SU-DHL-6 (cell line): ENCODE measurements around the gene CARD9.

Experiments
- H2AFZ ChIP-seq: fragments of 200-600 bp; sonication (generic); 2 replicates; pipeline ENCODE4 v1.6.1; 2014; ENCODE audit warnings: low read depth, mild to moderate bottlenecking, moderate library complexity, mixed read lengths, antibody characterized with exemption, low read length; ENCODE audit not compliant: severe bottlenecking
- H3F3A ChIP-seq: fragments of 200-600 bp; shearing (Covaris generic); 2 replicates; pipeline ENCODE4 v1.6.0; 2016; ENCODE audit warnings: antibody characterized with exemption, mild to moderate bottlenecking; ENCODE audit not compliant: insufficient read depth
- H3K27ac ChIP-seq: fragments of 200-600 bp; sonication (generic); 2 replicates; pipeline ENCODE4 v1.5.1; 2016; ENCODE audit warnings: low read depth, mild to moderate bottlenecking, low read length, moderate library complexity, mixed read lengths
- H3K27me3 ChIP-seq: fragments of 200-600 bp; sonication (generic), shearing (Covaris generic); 2 replicates; pipeline ENCODE4 v1.6.0; 2014; ENCODE audit warnings: mild to moderate bottlenecking, low read length
- H3K36me3 ChIP-seq: fragments of 200-600 bp; sonication (generic); 2 replicates; pipeline ENCODE4 v1.6.1; 2014; ENCODE audit warnings: mild to moderate bottlenecking, low read length, mixed read lengths
- H3K4me2 ChIP-seq: fragments of 300-600, 200-600 bp; shearing (Covaris generic), sonication (generic); 2 replicates; pipeline ENCODE4 v1.6.0; 2014; ENCODE audit warnings: low read length, low read depth, mild to moderate bottlenecking; ENCODE audit not compliant: poor library complexity, severe bottlenecking
- H3K4me3 ChIP-seq: fragments of 200-600 bp; sonication (generic); 2 replicates; pipeline ENCODE4 v1.5.1; 2014; ENCODE audit warnings: antibody characterized with exemption, low read length, mild to moderate bottlenecking, mixed read lengths; ENCODE audit not compliant: insufficient read depth, poor library complexity, severe bottlenecking
- H3K79me2 ChIP-seq: fragments of 200-600 bp; sonication (generic); 2 replicates; pipeline ENCODE4 v1.6.1; 2014; ENCODE audit warnings: mild to moderate bottlenecking, low read length, moderate library complexity; ENCODE audit not compliant: insufficient read depth
- H3K9ac ChIP-seq: fragments of 200-600 bp; sonication (generic); 2 replicates; pipeline ENCODE4 v1.7.0; 2014; ENCODE audit warnings: mild to moderate bottlenecking, low read length
- H3K9me2 ChIP-seq: fragments of 200-600 bp; sonication (generic); replicated peaks from 2 replicates; pipeline ENCODE4 v1.6.1; 2014; ENCODE audit warnings: low read length; ENCODE audit not compliant: insufficient read depth
- H3K9me3 ChIP-seq: fragments of 200-600 bp; sonication (generic); 2 replicates; pipeline ENCODE4 v1.6.1; 2014; ENCODE audit warnings: low read length, mixed read lengths; ENCODE audit not compliant: insufficient read depth
- H4K20me1 ChIP-seq: fragments of 200-600 bp; sonication (generic); 2 replicates; pipeline ENCODE4 v1.6.1; 2014; ENCODE audit warnings: low read depth, mild to moderate bottlenecking, antibody characterized with exemption, low read length, moderate library complexity, mixed read lengths
- CTCF ChIP-seq: fragments of 200-600 bp; sonication (generic); IDR thresholded peaks from one replicate; pipeline ENCODE4 v1.5.1; 2017; ENCODE audit warnings: antibody characterized with exemption, mild to moderate bottlenecking, low read length, moderate library complexity; ENCODE audit not compliant: insufficient read depth, poor library complexity, severe bottlenecking
- EZH2phosphoT487 ChIP-seq: fragments of 200-600 bp; sonication (generic), shearing (Covaris generic); conservative IDR thresholded peaks from 2 replicates; pipeline ENCODE4 v1.6.1; 2018; ENCODE audit warnings: mild to moderate bottlenecking, antibody characterized with exemption, low read length, moderate library complexity, mixed read lengths

CARD9 gene

GRCh38 chr9:136314056-136314416, 59.4 kb downstream of the CARD9 start:
- H3K4me2 ChIP-seq = no peak overlapping the region
- H3K9me2 ChIP-seq = no peaks in the 10 kb centered on the region
- no peaks in the 10 kb centered on the region for H3F3A ChIP-seq
- H3K9me3 ChIP-seq = peaks cover 13% of the 10 kb centered on the region; the same call in 1 of the 2 replicates
- H3K27me3 ChIP-seq = no peaks in the 10 kb centered on the region
- no peaks in the 10 kb centered on the region for H3K79me2 ChIP-seq
- no peak overlapping the region for H3K27ac ChIP-seq
- no peaks in the 10 kb centered on the region for H4K20me1 ChIP-seq
- no peak overlapping the region for H3K9ac ChIP-seq
- no peaks in the 10 kb centered on the region for H3K36me3 ChIP-seq
- H3K4me3 ChIP-seq = no peak overlapping the region
- TF ChIP-seq CTCF (no peak), EZH2phosphoT487 (no peak)
- H2AFZ ChIP-seq = no peak overlapping the region
